ENCODE measurements around the gene EFCAB13. TPM values are rescaled to one million over a fixed set of nuclear protein-coding genes. Genes with fewer than 3 reads are reported as not detected.
"Not testable (repeated sequence)": the region's sequence is repeated elsewhere in the genome, so short reads cannot be mapped to it uniquely, and the experiment has no call there.

Gene EFCAB13
- total RNA-seq, 1 donor from 2014 or later, result 6.7 TPM

GRCh38 chr17:47427985-47428384, 104.2 kb downstream of the EFCAB13 start:
- no peaks in the 10 kb centered on the region for H3K27me3 ChIP-seq (ENCODE audit: control insufficient read depth, insufficient read depth, low read length)
- DNase-seq (ENCODE audit: low read depth), result no peak
- no peaks in the 10 kb centered on the region for H3K36me3 ChIP-seq (ENCODE audit: control insufficient read depth, insufficient read depth, low read length)
- TF ChIP-seq CTCF (IDR thresholded peaks at IDR 0.05; ENCODE audit: insufficient read depth, low read length, poor library complexity, severe bottlenecking), result no peak
- H3K4me3 ChIP-seq (ENCODE audit: low read depth, low read length), result no peak overlapping the region

GRCh38 chr17:47432240-47432639, 108.5 kb downstream of the EFCAB13 start:
- not testable (repeated sequence) for DNase-seq (ENCODE audit: low read depth); H3K27me3 ChIP-seq (ENCODE audit: control insufficient read depth, insufficient read depth, low read length); H3K36me3 ChIP-seq (ENCODE audit: control insufficient read depth, insufficient read depth, low read length); H3K4me3 ChIP-seq (ENCODE audit: low read depth, low read length)

- Histone ChIP-seq H3K36me3 (ENCODE audit: control insufficient read depth, insufficient read depth, low read length) (no peaks in the 10 kb centered on the region), H3K27me3 (ENCODE audit: control insufficient read depth, insufficient read depth, low read length) (no peaks in the 10 kb centered on the region), H3K4me3 (ENCODE audit: low read depth, low read length) (no peak overlapping the region)
- no peak for DNase-seq (ENCODE audit: low read depth)
- no peak for TF ChIP-seq CTCF (IDR thresholded peaks at IDR 0.05; ENCODE audit: insufficient read depth, low read length, poor library complexity, severe bottlenecking)
Observed at GRCh38 chr17:47465165-47465564, 141.4 kb downstream of the EFCAB13 start.

GRCh38 chr17:47466976-47467375, 143.2 kb downstream of the EFCAB13 start:
- H3K4me3 ChIP-seq (ENCODE audit: low read depth, low read length); DNase-seq (ENCODE audit: low read depth); H3K36me3 ChIP-seq (ENCODE audit: control insufficient read depth, insufficient read depth, low read length); H3K27me3 ChIP-seq (ENCODE audit: control insufficient read depth, insufficient read depth, low read length): not testable (repeated sequence)

GRCh38 chr17:47470836-47471235, 147.1 kb downstream of the EFCAB13 start:
- peak; percentile 19 for DNase-seq (ENCODE audit: low read depth)
- Histone ChIP-seq H3K36me3 (ENCODE audit: control insufficient read depth, insufficient read depth, low read length) (no peaks in the 10 kb centered on the region), H3K27me3 (ENCODE audit: control insufficient read depth, insufficient read depth, low read length) (no peaks in the 10 kb centered on the region), H3K4me3 (ENCODE audit: low read depth, low read length) (no peak overlapping the region)
- no peak for TF ChIP-seq CTCF (IDR thresholded peaks at IDR 0.05; ENCODE audit: insufficient read depth, low read length, poor library complexity, severe bottlenecking)

GRCh38 chr17:47472073-47472472, 148.3 kb downstream of the EFCAB13 start:
- not testable (repeated sequence) for H3K36me3 ChIP-seq (ENCODE audit: control insufficient read depth, insufficient read depth, low read length); H3K27me3 ChIP-seq (ENCODE audit: control insufficient read depth, insufficient read depth, low read length); DNase-seq (ENCODE audit: low read depth); H3K4me3 ChIP-seq (ENCODE audit: low read depth, low read length)

Other genes starting within 250 kb of the EFCAB13 start
- 56.1 and 62.7 TPM in 2 replicates for gene CDC27, start 134.7 kb upstream of the EFCAB13 start, total RNA-seq
- not detected in 2 replicates for gene MYL4, start 114.6 kb upstream of the EFCAB13 start, total RNA-seq
- 174 and 183 TPM in 2 replicates for gene ITGB3, start 70.1 kb upstream of the EFCAB13 start, total RNA-seq
- 71.0 and 72.7 TPM in 2 replicates for gene NPEPPS, start 207.2 kb downstream of the EFCAB13 start, total RNA-seq